Testis (tissue), 3 donors: ENCODE measurements around the gene STATH. TPM values are rescaled to one million over a fixed set of nuclear protein-coding genes. Genes with fewer than 3 reads are reported as not detected.

ENCODE experiments used
- polyA plus RNA-seq: library from polyadenylated mRNA; stranded (reverse); fragments of 350-450 nt; fragmentation: Illumina TruSeq; extraction: RNeasy Lipid Tissue Mini Kit (QIAGEN cat#74804); gene quantifications from one replicate; pipeline ENCODE4 v1.2.3, GENCODE V29; 2014; ENCODE audit warnings: low read depth, low replicate concordance; ENCODE audit not compliant: insufficient read depth
- total RNA-seq, 2 donors: library from RNA; depleted of rRNA; stranded (reverse); fragments of >200 nt; gene quantifications; one replicate each; pipeline ENCODE4 v1.2.3, GENCODE V29; 2016

STATH gene
- total and polyA plus RNA-seq, 3 donors from 2014 or later: not detected

Other genes starting within 250 kb of the STATH start
- under 1 TPM; 0.24 to 0.31 TPM for gene SULT1B1, start 235.3 kb upstream of the STATH start, total RNA-seq
- 0.34 TPM for gene SULT1B1, start 235.3 kb upstream of the STATH start, polyA plus RNA-seq
- not detected for gene SULT1E1, start 135.8 kb upstream of the STATH start, total RNA-seq
- gene SULT1E1, start 135.8 kb upstream of the STATH start, polyA plus RNA-seq: not detected
- under 1 TPM in 1 of 2 donors, not detected in 1; 0.56 TPM for gene CSN1S1, start 64.9 kb upstream of the STATH start, total RNA-seq
- 0.45 TPM for gene CSN1S1, start 64.9 kb upstream of the STATH start, polyA plus RNA-seq
- not detected for gene CSN2, start 30.2 kb upstream of the STATH start, total RNA-seq
- not detected for gene CSN2, start 30.2 kb upstream of the STATH start, polyA plus RNA-seq
- gene HTN3, start 32.5 kb downstream of the STATH start, total RNA-seq: not detected
- gene HTN3, start 32.5 kb downstream of the STATH start, polyA plus RNA-seq: not detected
- not detected for gene HTN1, start 54.5 kb downstream of the STATH start, total RNA-seq
- gene HTN1, start 54.5 kb downstream of the STATH start, polyA plus RNA-seq: not detected
- 1 to 10 TPM in 1 of 2 donors, under 1 TPM in 1; 0.87 to 2.2 TPM for gene PRR27, start 158.3 kb downstream of the STATH start, total RNA-seq
- gene PRR27, start 158.3 kb downstream of the STATH start, polyA plus RNA-seq: 3.5 TPM
- not detected for gene ODAM, start 199.8 kb downstream of the STATH start, total RNA-seq
- 0.33 TPM for gene ODAM, start 199.8 kb downstream of the STATH start, polyA plus RNA-seq
- not detected for gene FDCSP, start 230.2 kb downstream of the STATH start, total RNA-seq
- gene FDCSP, start 230.2 kb downstream of the STATH start, polyA plus RNA-seq: 0.96 TPM
- gene CSN3, start 246.6 kb downstream of the STATH start, total RNA-seq: under 1 TPM in 1 of 2 donors, not detected in 1; 0.37 TPM
- not detected for gene CSN3, start 246.6 kb downstream of the STATH start, polyA plus RNA-seq